Measurements from ENCODE around the gene IFT22. TPM values are rescaled to one million over a fixed set of nuclear protein-coding genes. Genes with fewer than 3 reads are reported as not detected.
A peak's percentile ranks its signal among the peaks of the same experiment; 100 is the strongest.
"Not testable (repeated sequence)": the region's sequence is repeated elsewhere in the genome, so short reads cannot be mapped to it uniquely, and the experiment has no call there.

IFT22 gene
- polyA plus RNA-seq, 2 of the 4 experiments (the other 2 are of a cell fraction): 50.5 to 58.4 TPM

DNA sequence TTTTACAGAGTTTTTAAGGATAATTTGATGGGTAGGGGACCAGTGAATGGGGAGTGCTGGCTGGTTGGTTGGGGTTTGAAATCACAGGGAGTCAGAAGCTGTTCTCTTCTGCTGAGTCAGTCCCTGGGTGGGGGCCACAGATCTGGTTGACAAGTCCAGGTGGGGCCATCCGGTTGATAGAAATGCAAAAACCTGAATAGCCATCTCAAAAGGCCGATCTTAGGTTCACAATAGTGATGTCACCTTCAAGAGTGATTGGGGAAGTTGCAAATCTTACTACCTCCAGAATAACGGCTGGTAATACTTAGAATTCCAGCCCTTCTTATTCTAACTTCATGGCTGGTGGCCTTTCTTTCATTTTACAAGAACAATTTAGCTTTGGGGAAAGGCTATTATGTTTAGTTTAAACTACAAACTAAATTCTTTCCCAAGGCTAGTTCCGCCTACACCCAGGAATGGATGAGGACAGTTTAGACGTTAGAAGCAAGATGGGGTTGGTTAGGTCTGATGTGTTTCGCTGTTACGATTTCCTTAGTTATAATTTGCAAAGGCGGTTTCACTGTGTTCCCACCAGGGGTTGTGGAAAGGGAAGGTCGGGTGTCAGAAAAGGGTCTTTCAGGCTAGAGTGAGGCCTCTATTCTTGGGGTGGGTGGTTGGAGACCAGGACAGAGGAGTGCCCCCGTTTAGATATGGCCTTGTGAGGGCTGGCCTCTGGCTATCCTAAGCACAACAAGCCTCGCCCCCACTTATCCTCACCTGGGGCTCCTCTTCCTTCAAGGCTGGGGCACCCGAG is 27.4 kb downstream of the IFT22 start:
- POLR2A ChIA-PET: interaction anchor here (0.8 kb wide), 1 partner anchor 27 kb away, joined by 3 read pairs; the partner anchor contains the start of gene IFT22
- no peak for FAIRE-seq
- DNase-seq (ENCODE audit: low read depth in 1 of 2, low spot score in 1 of 2): no peak
- ATAC-seq: no peak
- H3K4me1 ChIP-seq: no peaks in the 10 kb centered on the region
- no peak overlapping the region for H3K4me3 ChIP-seq
- H3K4me2 ChIP-seq: no peak overlapping the region
- CTCF ChIA-PET: interaction anchor here (1.9 to 2.8 kb wide), 2 partner anchors 11 to 70 kb away, joined by 4 to 18 read pairs; no protein-coding TSS in a partner anchor
- no peaks in the 10 kb centered on the region for H3K9me3 ChIP-seq
- no peak overlapping the region for H3K27ac ChIP-seq
- WGBS (ENCODE audit: missing lambda C conversion rate): 68% methylated on average over 12 of the region's 12 CpGs
- TF ChIP-seq EP300 (IDR thresholded peaks at IDR 0.05) (no peak), RNF2 (IDR thresholded peaks at IDR 0.05; ENCODE audit: borderline replicate concordance, low read depth) (no peak), CEBPB (IDR thresholded peaks at IDR 0.05) (no peak), POLR2AphosphoS2 (conservative IDR thresholded peaks at IDR 0.05; ENCODE audit: low read length) (no peak), BHLHE40 (IDR thresholded peaks at IDR 0.05; ENCODE audit: low read depth, low read length) (no peak), MAZ (IDR thresholded peaks at IDR 0.05; ENCODE audit: borderline replicate concordance, low read depth, low read length) (no peak)
- TF ChIP-seq, protein P1, sequence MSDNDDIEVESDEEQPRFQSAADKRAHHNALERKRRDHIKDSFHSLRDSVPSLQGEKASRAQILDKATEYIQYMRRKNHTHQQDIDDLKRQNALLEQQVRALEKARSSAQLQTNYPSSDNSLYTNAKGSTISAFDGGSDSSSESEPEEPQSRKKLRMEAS (IDR thresholded peaks at IDR 0.05): no peak

DNA sequence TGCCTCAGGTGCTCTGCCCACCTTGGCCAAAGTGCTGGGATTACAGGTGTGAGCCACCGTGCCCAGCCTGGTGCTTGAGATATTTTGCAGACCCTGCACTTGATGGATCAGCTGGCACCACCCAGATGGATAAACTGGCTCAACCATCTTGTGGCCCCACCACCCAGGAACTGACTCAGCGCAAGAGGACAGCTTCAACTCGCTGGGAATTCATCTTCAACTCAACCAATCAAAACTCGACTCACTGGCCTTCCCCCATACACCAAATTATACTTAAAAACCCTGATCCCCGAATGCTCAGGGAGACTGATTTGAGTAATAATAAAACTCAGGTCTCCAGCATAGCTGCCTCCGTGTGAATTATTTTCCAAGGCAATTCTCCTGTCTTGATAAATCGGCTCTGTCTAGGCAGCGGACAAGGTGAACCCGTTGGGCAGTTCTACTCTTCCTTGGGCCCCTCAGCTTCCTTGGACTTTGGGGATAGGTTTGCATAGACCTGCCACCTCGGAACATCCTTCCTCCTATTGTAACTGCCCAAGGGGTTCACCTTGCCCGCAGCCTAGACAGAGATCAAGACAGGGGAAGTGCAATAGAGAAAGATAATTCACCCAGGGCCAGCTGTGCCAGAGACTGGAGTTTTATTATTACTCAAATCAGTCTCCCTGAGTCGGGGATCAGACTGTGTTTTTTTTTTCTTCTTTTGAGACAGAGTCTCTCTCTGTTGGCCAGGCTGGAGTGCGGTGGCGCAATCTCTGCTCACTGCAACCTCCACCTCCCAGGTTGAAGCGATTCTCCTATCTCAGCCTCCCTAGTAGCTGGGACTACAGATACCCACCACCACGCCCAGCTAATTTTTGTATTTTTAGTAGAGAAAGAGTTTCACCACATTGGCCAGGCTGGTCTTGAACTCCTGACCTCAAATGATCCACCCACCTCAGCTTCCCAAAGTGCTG is 28.3 kb downstream of the IFT22 start:
- ChIA-PET POLR2A (interaction anchor here (0.8 kb wide), 1 partner anchor 28 kb away, joined by 3 read pairs; the partner anchor contains the start of gene IFT22), CTCF (interaction anchor here (0.6 to 2.8 kb wide), 9 partner anchors 11 to 234 kb away, joined by 3 to 18 read pairs (median 4); no protein-coding TSS in a partner anchor)
- not testable (repeated sequence) for H3K4me2 ChIP-seq; H3K4me1 ChIP-seq; ATAC-seq; H3K9me3 ChIP-seq; FAIRE-seq; H3K4me3 ChIP-seq; H3K27ac ChIP-seq; DNase-seq (ENCODE audit: low read depth in 1 of 2, low spot score in 1 of 2)
- 68% methylated on average over 16 of the region's 16 CpGs for WGBS (ENCODE audit: missing lambda C conversion rate)

GRCh38 chr7:101292566-101292965 is 29.0 kb downstream of the IFT22 start:
- H3K4me3 ChIP-seq; H3K27ac ChIP-seq; ATAC-seq; DNase-seq (ENCODE audit: low read depth in 1 of 2, low spot score in 1 of 2); H3K4me2 ChIP-seq; H3K9me3 ChIP-seq; POLR2A ChIA-PET; FAIRE-seq; H3K4me1 ChIP-seq: not testable (repeated sequence)
- CTCF ChIA-PET: interaction anchor here (1.0 to 2.8 kb wide), 9 partner anchors 10 to 398 kb away, joined by 3 to 18 read pairs (median 6); no protein-coding TSS in a partner anchor
- WGBS (ENCODE audit: missing lambda C conversion rate): 36% methylated on average over 5 of the region's 5 CpGs

GRCh38 chr7:101290186-101291037 is 31.2 kb downstream of the IFT22 start:
- not testable (repeated sequence) for H3K27ac ChIP-seq, H3K9me3 ChIP-seq, FAIRE-seq, H3K4me3 ChIP-seq, H3K4me1 ChIP-seq
- TF ChIP-seq, protein P2, sequence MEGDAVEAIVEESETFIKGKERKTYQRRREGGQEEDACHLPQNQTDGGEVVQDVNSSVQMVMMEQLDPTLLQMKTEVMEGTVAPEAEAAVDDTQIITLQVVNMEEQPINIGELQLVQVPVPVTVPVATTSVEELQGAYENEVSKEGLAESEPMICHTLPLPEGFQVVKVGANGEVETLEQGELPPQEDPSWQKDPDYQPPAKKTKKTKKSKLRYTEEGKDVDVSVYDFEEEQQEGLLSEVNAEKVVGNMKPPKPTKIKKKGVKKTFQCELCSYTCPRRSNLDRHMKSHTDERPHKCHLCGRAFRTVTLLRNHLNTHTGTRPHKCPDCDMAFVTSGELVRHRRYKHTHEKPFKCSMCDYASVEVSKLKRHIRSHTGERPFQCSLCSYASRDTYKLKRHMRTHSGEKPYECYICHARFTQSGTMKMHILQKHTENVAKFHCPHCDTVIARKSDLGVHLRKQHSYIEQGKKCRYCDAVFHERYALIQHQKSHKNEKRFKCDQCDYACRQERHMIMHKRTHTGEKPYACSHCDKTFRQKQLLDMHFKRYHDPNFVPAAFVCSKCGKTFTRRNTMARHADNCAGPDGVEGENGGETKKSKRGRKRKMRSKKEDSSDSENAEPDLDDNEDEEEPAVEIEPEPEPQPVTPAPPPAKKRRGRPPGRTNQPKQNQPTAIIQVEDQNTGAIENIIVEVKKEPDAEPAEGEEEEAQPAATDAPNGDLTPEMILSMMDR (IDR thresholded peaks at IDR 0.05): peak; percentile 71
- TF ChIP-seq RAD21 (conservative IDR thresholded peaks at IDR 0.05 in 1 of 2, IDR thresholded peaks at IDR 0.05 in 1 of 2): peak; percentile 60 to 63
- TF ChIP-seq SMC3 (IDR thresholded peaks at IDR 0.05): peak; percentile 39; the same call in 2 of the 3 replicates
- WGBS (ENCODE audit: missing lambda C conversion rate): 23% methylated on average over 15 of the region's 18 CpGs
- POLR2A ChIA-PET: interaction anchor here (1.2 kb wide), 1 partner anchor 31 kb away, joined by 7 read pairs; the partner anchor contains the start of gene IFT22
- DNase-seq (ENCODE audit: low read depth in 1 of 2, low spot score in 1 of 2) (peak in 1 of 2 experiments; percentile 56), ATAC-seq (peak; percentile 80 to 93)
- peak overlapping the region; percentile 60 for H3K4me2 ChIP-seq
- CTCF ChIA-PET: interaction anchor here (0.6 to 2.8 kb wide), 34 partner anchors 8 to 395 kb away, joined by 3 to 27 read pairs (median 4); partner anchors contain the start of gene COL26A1

- H3K4me1 ChIP-seq; H3K4me2 ChIP-seq; H3K4me3 ChIP-seq; FAIRE-seq; DNase-seq (ENCODE audit: low read depth in 1 of 2, low spot score in 1 of 2); POLR2A ChIA-PET; H3K9me3 ChIP-seq; H3K27ac ChIP-seq: not testable (repeated sequence)
- peak; percentile 28 to 37; a peak in 4 of 6 replicates for ATAC-seq
- CTCF ChIA-PET: interaction anchor here (0.7 to 2.8 kb wide), 20 partner anchors 8 to 395 kb away, joined by 3 to 27 read pairs (median 5); partner anchors contain the start of gene COL26A1
- 70% methylated on average over 3 of the region's 4 CpGs for WGBS (ENCODE audit: missing lambda C conversion rate)
These were observed 31.9 kb downstream of the IFT22 start for GRCh38 chr7:101289687-101290086.

Measured in A549 (cell line).